ENCODE results near the gene ADAMTS19.
"Not testable (repeated sequence)": the region's sequence is repeated elsewhere in the genome, so short reads cannot be mapped to it uniquely, and the experiment has no call there.

ADAMTS19 gene

GRCh38 chr5:129584496-129584895, 124.4 kb downstream of the ADAMTS19 start:
- DNase-seq: not testable (repeated sequence)

GRCh38 chr5:129591508-129592160, 131.5 kb downstream of the ADAMTS19 start:
- DNase-seq: no peak

GRCh38 chr5:129593525-129593924, 133.4 kb downstream of the ADAMTS19 start:
- no peak for DNase-seq

DNA sequence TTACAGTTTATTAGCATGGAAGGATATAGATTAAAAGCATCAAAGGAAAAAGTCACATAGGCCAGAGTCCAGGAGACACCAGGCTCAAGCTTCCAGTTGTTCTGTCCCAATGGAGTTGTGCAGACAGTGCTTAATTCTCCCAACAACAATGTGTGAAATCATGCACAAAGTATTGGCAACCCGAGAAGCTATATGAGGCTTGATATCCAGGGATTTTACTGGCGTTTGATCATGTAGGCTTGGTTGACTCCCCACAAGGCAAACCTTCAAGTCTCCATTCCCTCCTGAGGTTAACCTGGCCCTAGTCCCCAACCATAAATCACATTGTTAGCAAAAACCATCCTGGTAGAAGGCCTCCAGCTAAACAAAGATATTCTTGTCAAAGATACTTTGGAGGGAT, 141.5 kb downstream of the ADAMTS19 start:
- no peak for DNase-seq

DNA sequence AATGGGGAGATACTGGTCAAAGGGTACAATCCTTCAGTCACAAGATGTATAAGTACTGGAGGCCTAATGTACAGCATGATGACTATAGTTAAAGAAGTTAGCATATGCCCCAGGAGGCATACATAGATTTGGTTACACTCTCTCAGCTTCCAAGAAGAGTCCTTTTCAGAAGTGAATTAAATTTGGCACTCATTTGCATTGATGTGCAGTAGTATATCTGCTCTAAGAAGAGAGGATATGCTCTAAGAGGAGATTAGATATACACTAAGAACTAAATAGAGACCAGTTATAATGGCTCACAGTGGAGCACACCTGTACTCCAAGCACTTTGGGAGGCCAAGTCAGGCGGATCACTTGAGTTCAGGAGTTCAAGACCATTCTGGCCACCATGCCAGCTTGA, 148.3 kb downstream of the ADAMTS19 start:
- DNase-seq: no peak

- DNase-seq: no peak
Measured at GRCh38 chr5:129609710-129610109, 149.6 kb downstream of the ADAMTS19 start.

DNA sequence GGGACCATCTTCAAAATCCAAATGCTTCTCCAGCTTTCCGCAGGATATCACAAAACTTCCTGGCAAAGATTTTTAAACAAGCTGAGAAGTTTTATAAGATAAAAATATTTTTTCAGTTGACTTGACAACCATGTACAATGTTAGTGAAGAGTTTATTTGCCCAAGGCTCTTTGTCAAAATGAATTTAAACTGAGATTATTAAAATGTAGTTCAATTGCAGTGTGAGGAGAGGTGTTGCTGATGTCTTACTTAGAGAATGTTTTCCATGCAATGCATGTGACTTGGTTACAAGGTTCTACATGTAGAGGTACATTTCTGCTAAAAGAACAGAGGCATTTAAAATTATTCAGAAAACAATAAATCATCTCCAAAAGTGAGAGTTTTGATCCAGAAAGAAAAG, 156.4 kb downstream of the ADAMTS19 start:
- DNase-seq: no peak

- no peak for DNase-seq
Measured at GRCh38 chr5:129617206-129617605, 157.1 kb downstream of the ADAMTS19 start.

GRCh38 chr5:129619782-129620181, 159.7 kb downstream of the ADAMTS19 start:
- DNase-seq: no peak

DNA sequence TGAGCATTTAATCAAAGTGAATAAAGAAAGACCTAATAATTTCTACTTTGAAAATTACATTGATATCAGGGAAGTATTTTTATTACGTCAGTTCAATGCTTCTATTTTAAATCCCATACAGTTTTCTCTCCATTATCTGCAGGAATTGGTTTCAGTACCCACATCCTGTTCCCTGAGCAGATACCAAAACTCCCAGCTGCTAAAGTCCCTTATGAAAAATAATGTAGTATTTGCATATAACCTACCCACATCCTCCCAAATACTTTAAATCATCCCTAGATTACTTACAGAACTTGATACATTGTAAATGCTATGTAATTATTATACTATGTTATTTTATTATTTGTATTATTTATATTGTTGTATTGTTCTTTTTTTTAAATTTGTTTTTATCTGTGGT, 162.4 kb downstream of the ADAMTS19 start:
- no peak for DNase-seq

- no peak for DNase-seq
Measured at GRCh38 chr5:129629575-129629974, 169.5 kb downstream of the ADAMTS19 start.

DNA sequence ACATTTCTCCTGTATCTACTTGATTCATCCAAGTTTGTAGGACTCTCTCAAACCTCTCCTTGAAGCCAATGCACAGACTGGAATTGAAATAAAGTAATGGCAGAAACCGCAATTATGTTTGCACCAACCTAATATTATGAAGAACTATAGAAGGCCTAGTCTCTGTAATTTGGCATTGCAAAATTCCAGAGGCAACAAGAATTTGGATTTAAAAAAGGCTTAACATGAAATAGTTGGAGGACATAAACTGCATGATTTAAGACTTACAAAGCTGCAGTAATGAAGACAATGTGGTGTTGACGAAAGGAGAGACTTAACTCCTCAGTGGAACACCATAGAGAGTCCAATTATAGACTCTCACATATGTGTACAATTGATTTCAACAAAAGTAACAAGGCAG, 170.0 kb downstream of the ADAMTS19 start:
- DNase-seq: no peak

DNA sequence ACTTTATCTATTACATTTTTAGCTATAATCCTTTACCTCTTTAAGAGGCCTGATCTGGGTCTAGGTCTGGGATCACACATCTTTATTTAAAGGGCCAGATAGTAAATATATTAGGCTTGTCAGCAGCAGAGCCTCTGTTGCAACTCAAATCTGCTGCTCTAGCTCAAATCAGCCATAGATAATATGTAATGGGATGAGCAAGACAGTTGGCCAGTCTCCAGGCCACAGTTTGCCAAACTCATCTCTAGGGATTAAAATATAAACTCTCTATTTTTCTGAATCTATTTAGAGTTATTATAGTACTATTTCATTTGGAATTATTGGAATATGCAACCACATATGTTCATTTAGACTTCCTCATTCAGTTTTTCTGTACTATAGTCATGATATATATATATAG, 171.9 kb downstream of the ADAMTS19 start:
- DNase-seq: no peak

- DNase-seq: not testable (repeated sequence)
Measured at GRCh38 chr5:129637501-129637900, 177.4 kb downstream of the ADAMTS19 start.

- DNase-seq: no peak
Measured at GRCh38 chr5:129639331-129639730, 179.2 kb downstream of the ADAMTS19 start.

DNA sequence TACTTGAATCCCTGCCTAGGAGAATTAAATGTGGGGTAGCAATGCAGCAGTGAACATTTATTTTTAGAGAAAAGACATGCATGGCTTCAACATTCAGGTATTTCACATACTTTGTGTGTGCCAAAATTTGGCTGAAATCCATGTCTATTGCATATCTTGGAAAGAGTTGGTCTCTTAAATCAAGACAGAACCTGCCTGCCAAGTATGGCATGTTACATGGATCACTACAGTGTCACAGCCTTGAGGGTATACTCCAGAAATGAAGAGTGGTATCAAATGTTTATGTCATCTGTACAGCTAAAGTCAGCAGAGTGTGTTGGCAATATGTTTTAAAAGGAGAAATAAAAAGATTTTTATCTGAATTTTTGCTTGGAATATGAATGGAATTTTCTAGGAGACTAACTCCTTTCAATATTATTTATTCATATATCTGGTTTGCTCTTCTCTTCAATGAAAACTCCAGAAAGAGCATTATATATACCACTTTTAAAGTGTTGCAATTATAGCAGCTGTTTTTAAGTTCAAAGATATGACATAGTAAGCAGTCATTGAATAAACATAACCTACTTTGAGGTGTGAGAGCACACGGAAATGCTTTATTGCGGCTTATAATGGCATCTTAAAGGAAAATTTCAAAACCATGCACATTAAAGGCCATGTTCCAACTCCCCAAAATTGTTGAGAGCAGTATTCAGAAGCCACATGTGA, 192.4 kb downstream of the ADAMTS19 start:
- no peak for DNase-seq

GRCh38 chr5:129653057-129653375, 192.9 kb downstream of the ADAMTS19 start:
- no peak for DNase-seq

DNA sequence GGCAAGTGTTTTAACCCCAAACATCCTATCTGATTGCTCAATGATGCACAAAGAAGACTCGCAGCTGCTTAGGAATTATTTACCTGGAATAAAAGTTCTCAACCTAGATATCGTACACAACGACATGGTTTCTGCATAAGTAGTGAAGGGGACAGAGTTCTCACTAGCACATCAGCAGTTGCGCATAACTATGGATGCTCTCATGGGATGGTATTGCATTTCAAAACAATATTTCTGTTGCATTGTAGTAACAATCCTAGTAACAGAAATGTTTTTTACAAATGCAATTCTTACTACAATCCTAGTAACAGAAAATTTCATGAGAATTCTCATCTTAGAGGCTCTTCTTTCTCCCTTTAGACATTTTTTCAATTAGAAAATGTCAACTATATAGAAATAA, 193.3 kb downstream of the ADAMTS19 start:
- DNase-seq: no peak

- no peak for DNase-seq
Measured at GRCh38 chr5:129656952-129657351, 196.9 kb downstream of the ADAMTS19 start.

GRCh38 chr5:129658801-129659200, 198.7 kb downstream of the ADAMTS19 start:
- DNase-seq: no peak

DNA sequence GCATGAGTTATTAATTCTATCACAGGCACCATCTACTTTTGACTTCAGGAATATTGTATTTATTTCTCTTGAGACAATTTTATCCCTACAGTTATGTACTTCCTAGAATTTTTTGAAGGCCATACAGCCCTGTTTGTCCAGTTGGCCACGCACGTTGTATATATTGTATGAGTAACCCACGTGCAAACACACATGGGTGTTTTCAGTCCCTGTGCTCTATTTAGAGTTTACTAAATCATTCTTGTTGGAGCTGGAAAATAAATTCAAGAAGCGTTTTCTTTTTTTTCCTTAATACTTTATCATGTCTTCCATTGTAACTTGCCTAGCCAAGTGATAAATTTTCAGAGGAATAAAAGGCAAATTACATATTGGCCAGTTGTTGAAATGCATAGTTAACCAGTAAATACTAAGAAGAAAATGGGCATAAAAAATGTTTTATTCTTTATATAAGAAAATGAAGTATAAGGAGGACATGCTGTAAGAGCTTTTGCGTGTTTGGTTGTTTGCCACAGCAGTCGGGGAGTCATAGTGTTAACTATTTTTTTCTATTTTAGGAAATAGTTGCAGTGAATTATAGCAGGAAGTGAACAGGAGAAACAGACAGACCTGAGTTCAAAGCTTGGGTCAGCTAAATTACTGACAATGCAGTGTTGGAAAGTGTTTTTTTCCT, 201.4 kb downstream of the ADAMTS19 start:
- DNase-seq: no peak

GRCh38 chr5:129664336-129664937, 204.3 kb downstream of the ADAMTS19 start:
- no peak for DNase-seq

GRCh38 chr5:129670957-129671500, 210.9 kb downstream of the ADAMTS19 start:
- DNase-seq: no peak
